ENCODE data around the gene KCNJ6. TPM values are rescaled to one million over a fixed set of nuclear protein-coding genes. Genes with fewer than 3 reads are reported as not detected.

The KCNJ6 gene
- total RNA-seq, 4 donors from 2014 or later = 0.62 TPM; not detected in 3

- H3K4me3 ChIP-seq = no peak overlapping the region
- H3K27ac ChIP-seq = no peak overlapping the region
- no peaks in the 10 kb centered on the region for H3K9me3 ChIP-seq
- no peaks in the 10 kb centered on the region for H3K4me1 ChIP-seq
- intact Hi-C loops (cut with DNase I; ENCODE audit: low total_unique reads) = no loop called here
- DNase-seq = no peak
- no peaks in the 10 kb centered on the region for H3K36me3 ChIP-seq
- no peaks in the 10 kb centered on the region for H3K27me3 ChIP-seq
- no peak for TF ChIP-seq POLR2A (IDR thresholded peaks at IDR 0.05)
- TF ChIP-seq, protein P1, sequence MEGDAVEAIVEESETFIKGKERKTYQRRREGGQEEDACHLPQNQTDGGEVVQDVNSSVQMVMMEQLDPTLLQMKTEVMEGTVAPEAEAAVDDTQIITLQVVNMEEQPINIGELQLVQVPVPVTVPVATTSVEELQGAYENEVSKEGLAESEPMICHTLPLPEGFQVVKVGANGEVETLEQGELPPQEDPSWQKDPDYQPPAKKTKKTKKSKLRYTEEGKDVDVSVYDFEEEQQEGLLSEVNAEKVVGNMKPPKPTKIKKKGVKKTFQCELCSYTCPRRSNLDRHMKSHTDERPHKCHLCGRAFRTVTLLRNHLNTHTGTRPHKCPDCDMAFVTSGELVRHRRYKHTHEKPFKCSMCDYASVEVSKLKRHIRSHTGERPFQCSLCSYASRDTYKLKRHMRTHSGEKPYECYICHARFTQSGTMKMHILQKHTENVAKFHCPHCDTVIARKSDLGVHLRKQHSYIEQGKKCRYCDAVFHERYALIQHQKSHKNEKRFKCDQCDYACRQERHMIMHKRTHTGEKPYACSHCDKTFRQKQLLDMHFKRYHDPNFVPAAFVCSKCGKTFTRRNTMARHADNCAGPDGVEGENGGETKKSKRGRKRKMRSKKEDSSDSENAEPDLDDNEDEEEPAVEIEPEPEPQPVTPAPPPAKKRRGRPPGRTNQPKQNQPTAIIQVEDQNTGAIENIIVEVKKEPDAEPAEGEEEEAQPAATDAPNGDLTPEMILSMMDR (IDR thresholded peaks at IDR 0.05) = no peak
These were observed 99.0 kb downstream of the KCNJ6 start for GRCh38 chr21:37817242-37817641.

GRCh38 chr21:37815893-37816292 is 100.4 kb downstream of the KCNJ6 start:
- Histone ChIP-seq H3K36me3 (no peaks in the 10 kb centered on the region), H3K9me3 (no peaks in the 10 kb centered on the region), H3K27me3 (no peaks in the 10 kb centered on the region), H3K4me1 (no peaks in the 10 kb centered on the region), H3K4me3 (no peak overlapping the region), H3K27ac (no peak overlapping the region)
- intact Hi-C loops (cut with DNase I; ENCODE audit: low total_unique reads) = no loop called here
- no peak for DNase-seq
- TF ChIP-seq, protein P1 (IDR thresholded peaks at IDR 0.05) = no peak
- no peak for TF ChIP-seq POLR2A (IDR thresholded peaks at IDR 0.05)

DNA sequence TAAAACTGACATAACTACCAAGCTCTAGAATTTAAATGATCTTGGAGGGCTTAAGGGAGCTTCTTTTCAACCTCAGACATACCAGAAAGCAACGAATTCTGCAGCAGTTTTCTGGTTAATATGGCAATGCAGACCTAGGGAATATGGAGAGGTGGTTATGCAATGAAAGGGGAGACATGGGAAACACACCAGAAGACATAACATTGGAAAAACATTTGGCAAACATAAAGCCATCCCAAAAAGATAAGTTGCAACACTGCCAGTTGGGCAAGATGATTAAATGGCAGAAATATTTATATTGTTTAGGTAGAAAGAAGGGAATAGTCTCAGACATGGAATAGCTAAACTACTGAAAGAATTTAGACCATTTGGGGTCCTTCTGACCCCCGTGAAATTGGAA is 104.5 kb downstream of the KCNJ6 start:
- no peak overlapping the region for H3K4me3 ChIP-seq
- intact Hi-C loops (cut with DNase I; ENCODE audit: low total_unique reads) = no loop called here
- H3K36me3 ChIP-seq = no peaks in the 10 kb centered on the region
- no peaks in the 10 kb centered on the region for H3K4me1 ChIP-seq
- H3K27ac ChIP-seq = no peak overlapping the region
- no peak for DNase-seq
- TF ChIP-seq, protein P1 (IDR thresholded peaks at IDR 0.05) = no peak
- no peak for TF ChIP-seq POLR2A (IDR thresholded peaks at IDR 0.05)
- no peaks in the 10 kb centered on the region for H3K27me3 ChIP-seq
- H3K9me3 ChIP-seq = no peaks in the 10 kb centered on the region

- Histone ChIP-seq H3K4me1 (no peaks in the 10 kb centered on the region), H3K36me3 (no peaks in the 10 kb centered on the region), H3K9me3 (no peaks in the 10 kb centered on the region), H3K27ac (no peak overlapping the region), H3K27me3 (peaks cover 0 to 2% of the 10 kb centered on the region in 2 donors), H3K4me3 (no peak overlapping the region)
- TF ChIP-seq, protein P1 (IDR thresholded peaks at IDR 0.05) = no peak
- no peak for TF ChIP-seq POLR2A (IDR thresholded peaks at IDR 0.05)
- intact Hi-C loops (cut with DNase I; ENCODE audit: low total_unique reads) = no loop called here
- DNase-seq = no peak
These were observed 108.0 kb downstream of the KCNJ6 start for GRCh38 chr21:37808261-37808660.

GRCh38 chr21:37805266-37805665 is 111.0 kb downstream of the KCNJ6 start:
- TF ChIP-seq, protein P1 (IDR thresholded peaks at IDR 0.05) = no peak
- TF ChIP-seq POLR2A (IDR thresholded peaks at IDR 0.05) = no peak
- Histone ChIP-seq H3K4me3 (no peak overlapping the region), H3K9me3 (no peaks in the 10 kb centered on the region), H3K27me3 (peaks cover 0 to 2% of the 10 kb centered on the region in 2 donors), H3K4me1 (no peaks in the 10 kb centered on the region), H3K36me3 (no peaks in the 10 kb centered on the region), H3K27ac (no peak overlapping the region)
- intact Hi-C loops (cut with DNase I; ENCODE audit: low total_unique reads) = no loop called here
- DNase-seq = no peak

Measured in uterus (tissue), 4 donors.